Liver (tissue), 9 donors: ENCODE data around the gene PIK3R5. TPM values are rescaled to one million over a fixed set of nuclear protein-coding genes. Genes with fewer than 3 reads are reported as not detected.

Source experiments
- DNase-seq: peaks from one replicate; pipeline ENCODE4 v3.0.0-alpha.2; 2017; ENCODE audit warnings: low spot score
- H3K27ac ChIP-seq, 2 donors: one replicate each; pipeline ENCODE4 v1.7.0; 2013; ENCODE audit warnings: inconsistent platforms in 2 of 2, low read length in 2 of 2, control low read depth in 1 of 2, low read depth in 1 of 2, mild to moderate bottlenecking in 1 of 2
- H3K27me3 ChIP-seq, 4 donors: one replicate each; pipeline versions ENCODE4 v1.6.1 to v1.7.0; 2013; ENCODE audit warnings: low read length in 3 of 4, inconsistent platforms in 1 of 4, mild to moderate bottlenecking in 1 of 4, moderate library complexity in 1 of 4; ENCODE audit not compliant: control insufficient read depth in 4 of 4, insufficient read depth in 4 of 4
- H3K36me3 ChIP-seq, 4 donors: one replicate each; pipeline versions ENCODE4 v1.6.1 to v1.7.0; 2013; ENCODE audit warnings: low read length in 3 of 4, mild to moderate bottlenecking in 3 of 4, low read depth in 1 of 4, moderate library complexity in 1 of 4; ENCODE audit not compliant: control insufficient read depth in 4 of 4, insufficient read depth in 3 of 4
- H3K4me1 ChIP-seq, 4 donors: one replicate each; pipeline versions ENCODE4 v1.6.1 to v1.7.0; 2013; ENCODE audit warnings: low read length in 3 of 4, mild to moderate bottlenecking in 3 of 4, moderate library complexity in 1 of 4; ENCODE audit not compliant: control insufficient read depth in 4 of 4, insufficient read depth in 4 of 4
- H3K4me3 ChIP-seq, 3 donors: one replicate each; pipeline versions ENCODE4 v1.6.1 to v1.7.0; 2013; ENCODE audit warnings: low read length in 3 of 3, control low read depth in 1 of 3, low read depth in 1 of 3, mild to moderate bottlenecking in 1 of 3
- H3K9ac ChIP-seq, 2 donors: one replicate each; pipeline ENCODE4 v1.7.0; 2013; ENCODE audit warnings: low read length in 2 of 2, mild to moderate bottlenecking in 2 of 2, moderate library complexity in 2 of 2, control low read depth in 1 of 2, low read depth in 1 of 2
- H3K9me3 ChIP-seq, 4 donors: one replicate each; pipeline versions ENCODE4 v1.6.1 to v1.7.0; 2013; ENCODE audit warnings: low read length in 3 of 4; ENCODE audit not compliant: control insufficient read depth in 4 of 4
- ATF3 ChIP-seq: IDR thresholded peaks from 2 replicates; pipeline ENCODE4 v1.6.1; 2016; ENCODE audit warnings: antibody characterized with exemption
- CTCF ChIP-seq: fragments of 150-350 bp; IDR thresholded peaks from 2 replicates; pipeline ENCODE4 v1.5.1; 2017; ENCODE audit warnings: improper control_type of control experiment, low read depth, low read length; ENCODE audit not compliant: missing input control
- FOXA2 ChIP-seq: IDR thresholded peaks from 2 replicates; pipeline ENCODE4 v1.6.1; 2016; ENCODE audit warnings: antibody characterized with exemption
- GABPA ChIP-seq, 2 donors: IDR thresholded peaks in 1 of 2; conservative IDR thresholded peaks in 1 of 2; 2 replicates each; pipeline ENCODE4 v1.6.1; 2016; ENCODE audit warnings: antibody characterized with exemption in 2 of 2, mild to moderate bottlenecking in 1 of 2, moderate library complexity in 1 of 2
- HNF4G ChIP-seq: IDR thresholded peaks from 2 replicates; pipeline ENCODE4 v1.6.1; 2016; ENCODE audit warnings: antibody characterized with exemption
- JUND ChIP-seq, 2 donors: IDR thresholded peaks; 2 replicates each; pipeline ENCODE4 v1.6.1; 2016; ENCODE audit warnings: antibody characterized with exemption in 2 of 2
- MAX ChIP-seq: IDR thresholded peaks from 2 replicates; pipeline ENCODE4 v1.6.1; 2016; ENCODE audit warnings: antibody characterized with exemption
- NR2F2 ChIP-seq: IDR thresholded peaks from 2 replicates; pipeline ENCODE4 v1.6.1; 2016; ENCODE audit warnings: antibody characterized with exemption
- RAD21 ChIP-seq, 2 donors: IDR thresholded peaks; 2 replicates each; pipeline ENCODE4 v1.6.1; 2016; ENCODE audit warnings: antibody characterized with exemption in 2 of 2, mild to moderate bottlenecking in 2 of 2
- REST ChIP-seq: IDR thresholded peaks from 2 replicates; pipeline ENCODE4 v1.6.1; 2016; ENCODE audit warnings: antibody characterized with exemption, mild to moderate bottlenecking
- SP1 ChIP-seq: IDR thresholded peaks from 2 replicates; pipeline ENCODE4 v1.6.1; 2018; ENCODE audit warnings: antibody characterized with exemption, mild to moderate bottlenecking
- TAF1 ChIP-seq: conservative IDR thresholded peaks from 2 replicates; pipeline ENCODE4 v1.6.1; 2016; ENCODE audit warnings: antibody characterized with exemption, mild to moderate bottlenecking
- ZBTB33 ChIP-seq: IDR thresholded peaks from 2 replicates; pipeline ENCODE4 v1.6.1; 2016; ENCODE audit warnings: antibody characterized with exemption
- WGBS: extraction: QIAGEN DNeasy Blood & Tissue Kit; methylation state at CpG from one replicate; pipeline ENCODE4 v1.1.7; 2013; 5-methylcytosine and 5-hydroxymethylcytosine counted together
- polyA plus RNA-seq, 2 donors: library from polyadenylated mRNA; stranded (reverse) in 1 of 2; unstranded in 1 of 2; fragments of 200-250 nt in 1 of 2; fragments of >200 nt in 1 of 2; fragmentation: Nextera tagmentation in 1 of 2; extraction: Ambion mirVana in 1 of 2; gene quantifications; one replicate each; pipeline versions ENCODE4 v1.2.1 to v1.2.3, GENCODE V29; 2013 to 2015
- total RNA-seq, 2 donors: library from RNA; depleted of rRNA; stranded (reverse); fragments of >200 nt; gene quantifications; one replicate each; pipeline ENCODE4 v1.2.3, GENCODE V29; 2014
- donor health status: healthy.
- donor health status: healthy.
- donor health status: healthy.
- donor health status: healthy.
- donor health status: healthy.

PIK3R5 gene
- total and polyA plus RNA-seq, 4 donors = 0.93 to 7.8 (median 2.6) TPM

GRCh38 chr17:8838551-8839095, 126.9 kb downstream of the PIK3R5 start:
- no peak overlapping the region for H3K27ac ChIP-seq
- H3K4me1 ChIP-seq = no peaks in the 10 kb centered on the region
- WGBS = 95% methylated on average over 12 of the region's 12 CpGs
- no peaks in the 10 kb centered on the region for H3K9me3 ChIP-seq
- TF ChIP-seq HNF4G = no peak
- TF ChIP-seq SP1 = no peak
- no peak for TF ChIP-seq TAF1
- no peak for TF ChIP-seq NR2F2
- no peak for TF ChIP-seq JUND (IDR thresholded peaks at IDR 0.05)
- TF ChIP-seq ZBTB33 = no peak
- no peak for TF ChIP-seq REST
- no peak for TF ChIP-seq RAD21 (IDR thresholded peaks at IDR 0.05)
- no peak for TF ChIP-seq ATF3
- no peaks in the 10 kb centered on the region for H3K27me3 ChIP-seq
- H3K4me3 ChIP-seq = no peak overlapping the region
- H3K36me3 ChIP-seq = no peaks in the 10 kb centered on the region
- no peak overlapping the region for H3K9ac ChIP-seq
- no peak for DNase-seq

- WGBS = 33% methylated on average over 8 of the region's 8 CpGs
Measured at GRCh38 chr17:8837563-8838075, 127.9 kb downstream of the PIK3R5 start.

More at GRCh38 chr17:8837563-8838075, 127.9 kb downstream of the PIK3R5 start:
- Histone ChIP-seq H3K27ac (no peak overlapping the region), H3K4me1 (no peaks in the 10 kb centered on the region), H3K36me3 (no peaks in the 10 kb centered on the region), H3K9me3 (no peaks in the 10 kb centered on the region), H3K4me3 (no peak overlapping the region), H3K27me3 (no peaks in the 10 kb centered on the region), H3K9ac (no peak overlapping the region)
- TF ChIP-seq CTCF (no peak), RAD21 (IDR thresholded peaks at IDR 0.05) (no peak), SP1 (no peak), TAF1 (no peak), ATF3 (no peak), GABPA (IDR thresholded peaks at IDR 0.05 in 1 of 2, conservative IDR thresholded peaks at IDR 0.05 in 1 of 2) (no peak), JUND (IDR thresholded peaks at IDR 0.05) (no peak), ZBTB33 (no peak), REST (no peak), MAX (no peak), HNF4G (no peak), FOXA2 (no peak)
- DNase-seq = no peak
